Lung (tissue), 12 donors: Measurements from ENCODE around the gene COL6A2. TPM values are rescaled to one million over a fixed set of nuclear protein-coding genes. Genes with fewer than 3 reads are reported as not detected.

Experiments
- ATAC-seq: fragments of 200-7000 bp; cut with Tn5 transposase; one replicate; pipeline ENCODE4 v1.9.1; 2020; ENCODE audit warnings: moderate number of reproducible peaks; ENCODE audit not compliant: insufficient read depth, low FRiP score
- DNase-seq, 3 donors: peaks; one replicate each; pipeline ENCODE4 v3.0.0-alpha.2; 2013 to 2017
- H3K27ac ChIP-seq, 2 donors: one replicate each; pipeline ENCODE4 v1.5.1; 2013; ENCODE audit warnings: mild to moderate bottlenecking in 2 of 2, moderate library complexity in 2 of 2, control low read depth in 1 of 2, inconsistent platforms in 1 of 2, low read depth in 1 of 2, low read length in 1 of 2
- H3K27me3 ChIP-seq, 3 donors: one replicate each; pipeline ENCODE4 v1.5.1; 2013; ENCODE audit warnings: low read length in 2 of 3; ENCODE audit not compliant: control insufficient read depth in 3 of 3, insufficient read depth in 3 of 3
- H3K36me3 ChIP-seq, 4 donors: one replicate each; pipeline ENCODE4 v1.5.1; 2013; ENCODE audit warnings: low read length in 4 of 4, mild to moderate bottlenecking in 1 of 4, moderate library complexity in 1 of 4; ENCODE audit not compliant: control insufficient read depth in 4 of 4, insufficient read depth in 4 of 4
- H3K4me1 ChIP-seq, 5 donors: one replicate each; pipeline ENCODE4 v1.5.1; 2013; ENCODE audit warnings: low read length in 5 of 5, mild to moderate bottlenecking in 2 of 5, moderate library complexity in 1 of 5; ENCODE audit not compliant: control insufficient read depth in 5 of 5, insufficient read depth in 5 of 5
- H3K4me3 ChIP-seq: one replicate; pipeline ENCODE4 v1.5.1; 2013; ENCODE audit warnings: mild to moderate bottlenecking, control low read depth, moderate library complexity
- H3K9ac ChIP-seq, 2 donors: one replicate each; pipeline ENCODE4 v1.5.1; 2013; ENCODE audit warnings: low read length in 2 of 2, control low read depth in 1 of 2; ENCODE audit not compliant: insufficient read depth in 1 of 2
- H3K9me3 ChIP-seq, 4 donors: one replicate each; pipeline ENCODE4 v1.5.1; 2013; ENCODE audit warnings: low read length in 3 of 4, mild to moderate bottlenecking in 1 of 4, moderate library complexity in 1 of 4; ENCODE audit not compliant: control insufficient read depth in 4 of 4, insufficient read depth in 3 of 4
- CTCF ChIP-seq: IDR thresholded peaks from 2 replicates; pipeline ENCODE4 v1.5.1; 2012; ENCODE audit warnings: mild to moderate bottlenecking; ENCODE audit errors: control extremely low read depth, extremely low read depth
- WGBS, 2 donors: extraction: QIAGEN DNeasy Blood & Tissue Kit; methylation state at CpG; one replicate each; pipeline ENCODE4 v1.1.7; 2013; 5-methylcytosine and 5-hydroxymethylcytosine counted together
- polyA plus RNA-seq, 2 donors: library from polyadenylated mRNA; stranded (reverse); fragments of 200-250 nt; gene quantifications; one replicate each; pipeline ENCODE4 v1.2.1, GENCODE V29; 2013
- total RNA-seq, 2 donors: library from RNA; depleted of rRNA in 1 of 2; stranded (reverse); fragments of >200 nt in 1 of 2; gene quantifications; one replicate each; pipeline ENCODE4 v1.2.1, GENCODE V29; 2014 to 2021
- donor health status: control.
- donor health status: control.
- donor health status: Bipolar disorder and iron deficiency.
- donor health status: healthy.
- donor health status: DM: yes; HTN: yes; CAD: no.

The COL6A2 gene
- total and polyA plus RNA-seq, 4 donors, result 192 to 466 (median 292) TPM

DNA sequence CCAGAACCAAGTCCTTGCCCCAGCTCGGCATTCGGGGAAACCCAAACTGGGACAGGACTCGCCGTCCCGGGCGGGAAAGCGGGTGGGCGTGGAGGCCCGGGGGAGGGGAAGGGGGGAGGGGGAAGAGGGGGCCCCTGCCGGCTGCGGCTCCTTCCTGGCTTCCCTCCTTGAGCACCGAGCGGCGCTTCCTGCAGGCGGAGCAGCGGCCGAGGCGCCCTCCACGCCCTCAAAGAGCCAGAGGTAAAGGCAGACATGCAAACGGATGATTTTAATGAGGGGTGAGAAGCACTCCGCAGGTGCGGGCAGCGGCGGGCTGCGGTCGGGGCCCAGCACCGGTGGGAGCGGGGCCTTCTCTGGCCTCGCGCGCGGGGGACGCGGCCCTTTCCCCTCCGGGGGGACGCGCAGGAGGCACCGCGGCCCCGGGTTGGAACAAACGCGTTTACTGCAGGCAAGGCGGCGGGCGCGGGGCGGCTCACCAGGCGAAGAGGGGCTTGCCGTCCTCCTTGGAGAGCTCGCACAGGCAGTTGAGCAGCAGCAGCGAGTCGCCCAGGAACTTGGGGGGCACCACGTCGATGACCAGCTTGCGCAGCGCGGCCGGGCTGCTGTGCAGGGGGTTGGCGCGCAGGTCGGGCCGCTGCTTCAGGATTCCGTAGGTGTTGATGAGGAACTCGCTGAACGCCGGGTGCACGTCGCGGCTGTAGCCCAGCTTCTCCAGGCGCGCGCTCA, 63.2 kb downstream of the COL6A2 start:
- 85 to 92% methylated on average over 60 to 71 of the region's 72 CpGs for WGBS, 2 donors
- Histone ChIP-seq H3K9ac (no peak overlapping the region), H3K27ac (no peak overlapping the region), H3K27me3 (peaks cover 0 to 20% (median 0%) of the 10 kb centered on the region in 3 donors), H3K9me3 (peaks cover 0 to 1% (median 0%) of the 10 kb centered on the region in 4 donors), H3K4me1 (no peaks in the 10 kb centered on the region), H3K4me3 (no peak overlapping the region), H3K36me3 (peaks cover 0 to 8% (median 2%) of the 10 kb centered on the region in 4 donors)
- DNase-seq (peak in 1 of 3 donors; percentile 15), ATAC-seq (no peak)
- no peak for TF ChIP-seq CTCF

GRCh38 chr21:46161633-46162592, 64.0 kb downstream of the COL6A2 start:
- no peak overlapping the region for H3K27ac ChIP-seq
- peaks cover 0 to 20% (median 0%) of the 10 kb centered on the region in 3 donors for H3K27me3 ChIP-seq
- ATAC-seq, result no peak
- no peak overlapping the region for H3K4me3 ChIP-seq
- no peak for TF ChIP-seq CTCF
- no peak overlapping the region for H3K9ac ChIP-seq
- 77 to 90% methylated on average over 70 to 72 of the region's 72 CpGs for WGBS, 2 donors
- no peaks in the 10 kb centered on the region for H3K4me1 ChIP-seq
- peak in 1 of 3 donors; percentile 6 for DNase-seq
- H3K36me3 ChIP-seq, result peaks cover 0 to 8% (median 1%) of the 10 kb centered on the region in 4 donors
- peaks cover 0 to 1% (median 0%) of the 10 kb centered on the region in 4 donors for H3K9me3 ChIP-seq

DNA sequence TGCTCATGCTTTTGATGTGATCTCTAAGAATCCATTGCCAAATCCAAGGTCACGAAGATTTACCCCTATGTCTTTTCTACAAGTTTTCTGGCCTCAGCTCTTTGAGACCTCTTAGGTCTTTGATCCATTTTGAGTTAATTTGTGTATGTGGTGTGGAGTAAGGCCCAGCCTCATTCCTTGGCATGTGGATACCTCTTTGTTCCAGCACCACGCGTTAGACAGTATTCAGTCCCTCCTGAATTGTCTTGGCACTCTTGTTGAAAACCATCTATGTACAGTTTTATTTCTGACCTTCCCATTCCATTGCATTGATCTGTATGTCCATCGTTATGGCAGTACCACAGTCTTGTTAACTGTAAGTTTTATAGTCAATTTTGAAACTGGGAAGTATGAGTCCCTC, 65.5 kb downstream of the COL6A2 start:
- peaks cover 0 to 1% (median 0%) of the 10 kb centered on the region in 4 donors for H3K9me3 ChIP-seq
- H3K4me1 ChIP-seq, result no peaks in the 10 kb centered on the region
- DNase-seq (no peak), ATAC-seq (no peak)
- no peak overlapping the region for H3K4me3 ChIP-seq
- peaks cover 0 to 8% (median 1%) of the 10 kb centered on the region in 4 donors for H3K36me3 ChIP-seq
- H3K27me3 ChIP-seq, result peaks cover 0 to 20% (median 0%) of the 10 kb centered on the region in 3 donors
- H3K9ac ChIP-seq, result no peak overlapping the region
- TF ChIP-seq CTCF, result no peak
- 79 to 91% methylated on average over 4 of the region's 4 CpGs for WGBS, 2 donors
- no peak overlapping the region for H3K27ac ChIP-seq
